ENCODE measurements around the gene TMOD1. TPM values are rescaled to one million over a fixed set of nuclear protein-coding genes. Genes with fewer than 3 reads are reported as not detected.

The TMOD1 gene
- total and polyA plus RNA-seq, 2 of the 8 experiments (the other 6 are each of a cell fraction or from before 2014, with no cell fraction given) = 0.17 to 0.88 TPM

GRCh38 chr9:97531888-97532376, 30.5 kb downstream of the TMOD1 start:
- 88% methylated on average over 9 of the region's 9 CpGs; no CpG with 5 or more reads in 1 of the 2 experiments for whole genome bisulfite sequencing, 2 experiments (ENCODE audit: extremely low coverage in 1 of 2, insufficient coverage in 1 of 2, insufficient read length in 1 of 2, insufficient replicate concordance in 2 of 2, low coverage in 1 of 2, low lambda C conversion rate in 2 of 2, missing lambda C conversion rate in 1 of 2)
- H2BK5ac ChIP-seq (ENCODE audit: low read depth, low read length) = no peak overlapping the region
- H3K4me1 ChIP-seq (replicated peaks in 1 of 4; ENCODE audit: control insufficient read depth in 3 of 4, insufficient read depth in 4 of 4, low read length in 3 of 4) = peaks cover 8 to 20% (median 17%) of the 10 kb centered on the region in 4 experiments
- H3K79me1 ChIP-seq (ENCODE audit: low read depth, low read length) = no peaks in the 10 kb centered on the region
- H3K4ac ChIP-seq (replicated peaks; ENCODE audit: insufficient read length, low read depth, low read length) = no peak overlapping the region
- H3K27ac ChIP-seq (ENCODE audit: low read depth, low read length) = no peak overlapping the region
- H3K56ac ChIP-seq (replicated peaks; ENCODE audit: insufficient read length, low read depth, low read length) = no peak overlapping the region
- peaks cover 0 to 2% (median 0%) of the 10 kb centered on the region in 4 experiments; a peak in 1 of 7 replicates for H3K27me3 ChIP-seq (replicated peaks in 1 of 4; ENCODE audit: control insufficient read depth in 3 of 4, extremely low read depth in 1 of 4, insufficient read depth in 3 of 4, low read length in 3 of 4)
- H4K8ac ChIP-seq (ENCODE audit: extremely low read depth, insufficient read depth, low read length) = no peak overlapping the region
- H2BK15ac ChIP-seq (ENCODE audit: low read length) = no peak overlapping the region
- H4K91ac ChIP-seq (replicated peaks; ENCODE audit: insufficient read length, low read length) = no peak overlapping the region
- H3K23me2 ChIP-seq (ENCODE audit: low read depth, low read length) = no peaks in the 10 kb centered on the region
- H3K79me2 ChIP-seq (ENCODE audit: control insufficient read depth in 1 of 2, insufficient read depth in 2 of 2, low read length in 2 of 2) = no peaks in the 10 kb centered on the region
- H3K4me3 ChIP-seq (ENCODE audit: extremely low read depth in 1 of 4, insufficient read depth in 2 of 4, low read depth in 3 of 4, low read length in 4 of 4) = no peak overlapping the region
- H3K9me3 ChIP-seq (ENCODE audit: insufficient read depth in 2 of 2, low read depth in 1 of 2, low read length in 1 of 2) = no peaks in the 10 kb centered on the region
- no peak overlapping the region for H3K23ac ChIP-seq (ENCODE audit: insufficient read length)
- H3K4me2 ChIP-seq (ENCODE audit: insufficient read depth in 1 of 2, low read depth in 2 of 2, low read length in 2 of 2) = no peak overlapping the region
- ChIA-PET POLR2A (ENCODE audit: partially characterized antibody) (no interaction called here), CTCF (ENCODE audit: partially characterized antibody) (interaction anchor here (1.3 kb wide), 1 partner anchor 66 kb away, joined by 5 read pairs; no protein-coding TSS in a partner anchor)
- H3K14ac ChIP-seq (ENCODE audit: insufficient read length) = no peak overlapping the region
- no peak overlapping the region for H2BK20ac ChIP-seq (ENCODE audit: low read length)
- H3K9ac ChIP-seq (replicated peaks in 1 of 4; ENCODE audit: extremely low read depth in 1 of 4, low read depth in 3 of 4, low read length in 3 of 4) = no peak overlapping the region
- FAIRE-seq (no peak), DNase-seq (ENCODE audit: low read depth in 1 of 2, low spot score in 2 of 2) (no peak)
- no peak overlapping the region for H2BK12ac ChIP-seq (ENCODE audit: low read depth, low read length)
- no peaks in the 10 kb centered on the region for H4K20me1 ChIP-seq (replicated peaks in 1 of 2; ENCODE audit: control insufficient read depth in 1 of 2, insufficient read depth in 2 of 2, low read length in 2 of 2)
- H3K36me3 ChIP-seq (ENCODE audit: control insufficient read depth in 2 of 4, insufficient read depth in 4 of 4, low read length in 3 of 4) = no peaks in the 10 kb centered on the region
- no peak overlapping the region for H2AFZ ChIP-seq (ENCODE audit: low read length)
- no peak overlapping the region for H3K18ac ChIP-seq (ENCODE audit: extremely low read depth, low read length)
- no peak overlapping the region for H2AK5ac ChIP-seq (ENCODE audit: low read depth, low read length)
- no peak overlapping the region for H2BK120ac ChIP-seq (replicated peaks; ENCODE audit: low read depth, low read length)
- H4K5ac ChIP-seq (ENCODE audit: insufficient read length, low read depth, low read length) = no peak overlapping the region
- no peak for TF ChIP-seq JUND (IDR thresholded peaks at IDR 0.05; ENCODE audit: low read length)
- no peak for TF ChIP-seq CEBPB (IDR thresholded peaks at IDR 0.05; ENCODE audit: low read depth, low read length)
- TF ChIP-seq CBX8 (IDR thresholded peaks at IDR 0.05; ENCODE audit: borderline replicate concordance, low read depth, low read length) = no peak

All from H1 (cell line).